Vagina (tissue), 2 donors: ENCODE results near the gene USP12.

Source experiments
- POLR2A ChIP-seq, 2 donors: fragments of 450-650 bp; IDR thresholded peaks; one replicate each; pipeline ENCODE4 v1.6.1; 2017; ENCODE audit warnings: antibody characterized with exemption in 2 of 2, mild to moderate bottlenecking in 2 of 2, moderate library complexity in 2 of 2
- POLR2AphosphoS5 ChIP-seq, 2 donors: sonication (generic); formaldehyde crosslinking; IDR thresholded peaks; one replicate each; pipeline ENCODE4 v1.9.0; 2017; ENCODE audit warnings: antibody characterized with exemption in 2 of 2, mild to moderate bottlenecking in 2 of 2, low read depth in 1 of 2; ENCODE audit not compliant: insufficient read depth in 1 of 2
- TF ChIP-seq, protein P1 (sequence below), 3 experiments: fragments of 450-650 bp in 2 of 3; fragments of 200-600 bp in 1 of 3; sonication (generic) in 1 of 3; IDR thresholded peaks; one replicate each; pipeline ENCODE4 v1.5.1; 2017 to 2019; ENCODE audit warnings: antibody characterized with exemption in 3 of 3, mild to moderate bottlenecking in 2 of 3, moderate library complexity in 2 of 3

DNA sequence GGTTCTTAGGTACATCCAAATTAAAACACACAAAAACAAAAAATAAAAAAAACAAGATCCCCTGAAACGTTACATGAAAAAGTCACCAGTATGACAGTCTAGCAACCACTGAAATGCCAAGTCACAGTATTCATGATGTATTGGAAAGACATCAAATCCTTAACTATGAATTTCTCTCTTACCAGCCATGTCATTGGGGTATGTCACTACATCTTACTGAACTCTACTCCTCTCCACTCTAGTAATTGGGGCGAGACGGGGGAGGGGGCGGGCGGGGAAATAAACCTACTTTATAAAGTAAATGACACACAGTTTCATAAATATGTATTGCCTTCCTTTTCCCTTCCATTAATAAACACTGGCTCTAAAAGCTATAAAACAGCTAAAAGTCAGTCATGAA, 65.5 kb downstream of the USP12 start:
- TF ChIP-seq, protein P1, sequence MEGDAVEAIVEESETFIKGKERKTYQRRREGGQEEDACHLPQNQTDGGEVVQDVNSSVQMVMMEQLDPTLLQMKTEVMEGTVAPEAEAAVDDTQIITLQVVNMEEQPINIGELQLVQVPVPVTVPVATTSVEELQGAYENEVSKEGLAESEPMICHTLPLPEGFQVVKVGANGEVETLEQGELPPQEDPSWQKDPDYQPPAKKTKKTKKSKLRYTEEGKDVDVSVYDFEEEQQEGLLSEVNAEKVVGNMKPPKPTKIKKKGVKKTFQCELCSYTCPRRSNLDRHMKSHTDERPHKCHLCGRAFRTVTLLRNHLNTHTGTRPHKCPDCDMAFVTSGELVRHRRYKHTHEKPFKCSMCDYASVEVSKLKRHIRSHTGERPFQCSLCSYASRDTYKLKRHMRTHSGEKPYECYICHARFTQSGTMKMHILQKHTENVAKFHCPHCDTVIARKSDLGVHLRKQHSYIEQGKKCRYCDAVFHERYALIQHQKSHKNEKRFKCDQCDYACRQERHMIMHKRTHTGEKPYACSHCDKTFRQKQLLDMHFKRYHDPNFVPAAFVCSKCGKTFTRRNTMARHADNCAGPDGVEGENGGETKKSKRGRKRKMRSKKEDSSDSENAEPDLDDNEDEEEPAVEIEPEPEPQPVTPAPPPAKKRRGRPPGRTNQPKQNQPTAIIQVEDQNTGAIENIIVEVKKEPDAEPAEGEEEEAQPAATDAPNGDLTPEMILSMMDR (IDR thresholded peaks at IDR 0.05), result no peak
- TF ChIP-seq POLR2AphosphoS5 (IDR thresholded peaks at IDR 0.05; ENCODE audit: insufficient read depth in 1 of 2, low read depth in 1 of 2) (no peak), POLR2A (IDR thresholded peaks at IDR 0.05) (no peak)
